GM21825 (cell line): ENCODE data around the gene DLG2.

Experiments used
- ATAC-seq: cut with Tn5 transposase; IDR thresholded peaks from one replicate; pipeline ENCODE4 v1.9.1; 2021; ENCODE audit warnings: mild to moderate bottlenecking, moderate library complexity; ENCODE audit not compliant: unreplicated experiment

The DLG2 gene

GRCh38 chr11:84720706-84721402, 906.3 kb downstream of the DLG2 start:
- no peak for ATAC-seq

GRCh38 chr11:84719935-84720577, 907.1 kb downstream of the DLG2 start:
- ATAC-seq = no peak

GRCh38 chr11:84714316-84714780, 912.8 kb downstream of the DLG2 start:
- ATAC-seq = peak; percentile 75

DNA sequence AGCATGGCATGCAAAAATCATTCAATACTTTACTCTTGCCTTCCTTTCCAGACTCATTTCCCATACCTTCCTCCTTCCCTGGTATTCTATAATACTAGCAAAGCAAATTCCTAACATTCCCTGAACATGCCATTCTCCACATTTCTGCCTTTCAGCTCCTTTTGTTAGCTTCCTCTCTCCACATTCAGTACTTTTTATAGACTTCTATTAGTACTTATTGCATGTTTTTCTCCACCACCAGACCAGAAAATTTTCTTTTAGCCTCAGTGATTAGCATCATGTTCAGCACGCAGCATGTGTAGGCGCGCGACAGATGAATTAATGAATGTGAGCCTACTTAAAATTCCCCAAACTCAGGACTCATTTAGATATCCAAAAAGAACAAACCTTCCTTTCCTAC, 935.3 kb downstream of the DLG2 start:
- ATAC-seq = no peak

DNA sequence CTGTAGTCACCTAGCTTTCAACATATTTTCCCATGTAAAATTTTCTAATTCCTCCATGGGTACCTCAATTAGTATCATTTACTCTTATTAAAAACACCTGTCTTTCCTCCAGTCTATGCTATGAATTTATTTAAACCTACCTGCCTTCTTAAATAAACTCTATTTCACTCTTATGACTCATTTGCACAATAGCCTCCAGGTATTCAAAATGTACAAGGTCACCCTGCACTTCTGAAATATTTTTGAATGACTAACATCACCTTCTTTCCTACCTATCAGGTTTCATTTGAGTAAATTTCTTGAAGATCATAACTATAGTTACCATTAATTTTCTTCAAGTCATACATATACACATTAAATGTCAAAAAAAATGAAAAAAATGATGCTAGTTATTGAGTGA, 939.7 kb downstream of the DLG2 start:
- ATAC-seq = no peak

DNA sequence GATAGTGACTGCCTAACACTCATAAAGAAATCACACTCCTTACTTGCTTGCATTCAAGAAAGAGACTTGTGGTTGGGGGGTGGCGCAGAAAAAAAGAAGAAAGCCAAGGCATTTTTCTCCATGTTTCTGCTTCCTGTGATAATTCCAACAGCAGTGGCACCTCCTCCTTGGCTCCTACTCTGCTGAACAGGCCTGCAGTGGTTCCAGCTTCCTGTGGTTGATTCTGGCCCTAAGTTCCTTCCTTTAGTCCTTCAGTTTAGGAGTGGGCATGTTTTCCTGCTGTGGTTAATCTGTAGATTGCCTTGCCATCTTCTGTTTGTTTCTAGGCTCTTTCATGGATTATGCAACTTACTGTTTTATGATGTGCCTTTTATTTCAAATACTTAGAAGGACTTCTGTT, 940.4 kb downstream of the DLG2 start:
- no peak for ATAC-seq

DNA sequence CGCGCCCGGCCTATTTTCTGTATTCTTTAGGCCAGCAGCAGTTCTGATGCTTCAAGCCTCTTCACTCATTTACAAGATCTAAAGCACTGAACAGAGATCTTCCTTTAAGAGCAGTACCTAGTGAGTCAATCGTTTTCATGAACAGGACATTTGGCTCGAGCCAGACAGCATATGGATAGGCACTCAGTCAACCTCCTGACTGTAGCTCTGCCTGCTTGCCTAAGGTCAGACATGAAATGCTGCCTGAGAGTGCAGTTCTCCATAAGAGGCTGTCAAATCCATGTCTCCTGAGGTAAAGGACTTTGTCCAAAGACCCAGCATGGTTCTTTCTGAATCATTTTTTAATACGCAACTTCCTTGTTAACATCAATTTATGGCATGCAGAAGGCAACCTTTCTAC, 941.2 kb downstream of the DLG2 start:
- no peak for ATAC-seq

DNA sequence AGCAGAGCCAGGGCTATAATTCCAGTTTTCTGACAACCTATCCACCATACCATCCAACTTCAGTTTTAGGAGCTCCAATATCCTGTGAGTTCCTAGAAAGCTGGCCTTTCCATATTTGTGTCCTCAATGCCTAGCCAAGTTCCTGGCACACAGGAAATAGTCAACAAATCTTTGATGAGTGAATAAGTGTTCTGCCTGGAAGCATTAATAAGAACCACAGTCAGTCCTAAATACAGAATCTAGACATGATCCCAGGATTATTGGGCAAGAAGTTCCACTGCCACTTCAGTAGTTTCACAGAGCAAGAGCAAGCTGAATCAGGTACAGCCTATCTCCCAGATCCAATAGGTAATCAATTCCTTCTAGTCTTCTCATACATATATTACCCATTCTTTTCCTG, 942.0 kb downstream of the DLG2 start:
- no peak for ATAC-seq

- ATAC-seq = no peak
Measured at GRCh38 chr11:84681456-84681855, 945.7 kb downstream of the DLG2 start.

- no peak for ATAC-seq
Measured at GRCh38 chr11:84675396-84676025, 951.6 kb downstream of the DLG2 start.

DNA sequence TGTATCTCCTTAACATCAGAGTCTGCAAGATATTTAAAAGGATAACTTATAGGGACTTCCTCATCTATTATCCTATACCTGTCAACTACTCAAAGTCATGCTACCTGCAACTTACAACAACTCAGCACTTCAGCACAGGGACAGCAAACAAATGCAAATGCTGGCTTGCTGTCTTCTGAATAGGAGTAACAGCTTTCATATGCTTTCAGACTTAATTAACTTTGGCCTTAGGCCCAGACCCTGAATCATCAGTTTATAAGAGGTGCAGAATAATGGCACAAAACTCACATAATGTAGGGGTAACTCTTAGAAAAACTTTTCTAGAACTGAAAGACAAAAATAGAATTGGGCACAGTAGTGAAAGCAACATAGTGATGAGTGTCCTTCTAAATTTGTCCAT, 953.4 kb downstream of the DLG2 start:
- no peak for ATAC-seq

DNA sequence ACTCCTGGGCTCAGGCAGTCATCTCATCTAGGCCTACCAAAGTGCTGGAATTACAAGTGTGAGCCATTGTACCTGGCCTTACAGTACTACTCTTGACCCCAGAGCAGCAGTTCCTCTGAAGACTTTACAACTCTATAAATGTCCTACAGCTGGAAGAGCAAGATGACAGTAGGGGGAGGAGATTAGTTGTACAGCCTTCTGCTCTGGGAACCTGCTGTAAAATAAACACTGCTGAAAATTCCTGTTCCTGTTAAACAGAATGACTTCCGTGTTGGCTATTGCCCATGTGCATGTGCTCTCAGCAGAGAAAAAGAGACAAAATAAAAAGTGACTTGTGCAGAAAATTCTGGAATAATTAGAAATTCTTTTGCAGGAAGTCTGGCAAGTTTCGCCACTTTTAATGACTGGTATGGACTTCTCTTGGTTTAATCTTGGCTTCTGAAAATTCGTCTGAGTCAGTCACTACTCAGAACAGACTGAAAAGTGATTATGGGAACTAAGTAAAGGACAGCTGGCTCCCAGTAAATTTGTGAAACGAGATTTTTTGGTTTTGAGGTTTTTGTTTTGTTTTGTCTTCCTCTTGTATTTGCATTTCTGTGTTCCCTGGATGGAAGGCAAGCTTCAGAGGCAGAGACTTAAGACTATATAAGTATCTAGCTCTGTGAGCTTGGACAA, 955.7 kb downstream of the DLG2 start:
- ATAC-seq = no peak

DNA sequence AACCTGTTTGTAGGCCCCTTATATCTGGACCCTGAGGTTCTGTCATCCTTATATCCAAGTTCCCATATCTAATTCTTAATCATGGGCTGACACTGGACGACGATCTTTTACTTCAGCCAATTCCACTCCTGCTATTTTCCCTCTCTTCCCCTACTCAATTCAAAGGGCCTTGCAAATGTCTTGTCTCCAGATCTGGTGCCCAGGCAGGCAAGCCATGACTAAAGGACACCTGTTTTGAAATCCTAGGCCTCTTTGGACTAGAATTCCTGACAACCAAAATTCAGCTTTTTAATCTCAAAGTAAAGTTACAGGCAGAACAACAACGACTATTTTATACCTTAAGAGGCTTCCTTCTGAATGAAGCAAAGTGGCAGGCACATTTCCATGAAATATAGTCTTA, 963.4 kb downstream of the DLG2 start:
- ATAC-seq = no peak

- no peak for ATAC-seq
Measured at GRCh38 chr11:84660257-84660977, 966.7 kb downstream of the DLG2 start.

GRCh38 chr11:84655712-84656111, 971.4 kb downstream of the DLG2 start:
- no peak for ATAC-seq

GRCh38 chr11:84648471-84648870, 978.7 kb downstream of the DLG2 start:
- no peak for ATAC-seq

GRCh38 chr11:84645988-84646694, 981.0 kb downstream of the DLG2 start:
- ATAC-seq = no peak

- no peak for ATAC-seq
Measured at GRCh38 chr11:84642500-84642899, 984.6 kb downstream of the DLG2 start.

DNA sequence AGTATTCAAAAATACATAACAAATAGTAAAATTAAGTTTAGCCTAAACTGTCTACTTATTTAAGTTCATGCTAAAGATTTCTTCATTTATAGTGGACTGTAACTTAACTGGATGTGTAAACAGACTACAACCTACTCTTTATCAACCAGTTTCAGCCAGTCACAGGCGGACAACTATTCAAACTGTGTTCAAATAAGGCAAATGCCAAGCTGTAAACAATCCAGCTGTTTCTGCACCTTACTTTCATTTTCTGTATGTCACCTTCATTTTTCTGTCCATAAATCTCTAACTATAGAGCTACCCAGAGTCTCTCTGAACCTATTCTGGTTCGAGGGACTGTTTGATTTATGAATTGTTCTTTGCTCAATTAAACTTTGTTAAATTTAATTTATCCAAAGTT, 992.8 kb downstream of the DLG2 start:
- no peak for ATAC-seq

DNA sequence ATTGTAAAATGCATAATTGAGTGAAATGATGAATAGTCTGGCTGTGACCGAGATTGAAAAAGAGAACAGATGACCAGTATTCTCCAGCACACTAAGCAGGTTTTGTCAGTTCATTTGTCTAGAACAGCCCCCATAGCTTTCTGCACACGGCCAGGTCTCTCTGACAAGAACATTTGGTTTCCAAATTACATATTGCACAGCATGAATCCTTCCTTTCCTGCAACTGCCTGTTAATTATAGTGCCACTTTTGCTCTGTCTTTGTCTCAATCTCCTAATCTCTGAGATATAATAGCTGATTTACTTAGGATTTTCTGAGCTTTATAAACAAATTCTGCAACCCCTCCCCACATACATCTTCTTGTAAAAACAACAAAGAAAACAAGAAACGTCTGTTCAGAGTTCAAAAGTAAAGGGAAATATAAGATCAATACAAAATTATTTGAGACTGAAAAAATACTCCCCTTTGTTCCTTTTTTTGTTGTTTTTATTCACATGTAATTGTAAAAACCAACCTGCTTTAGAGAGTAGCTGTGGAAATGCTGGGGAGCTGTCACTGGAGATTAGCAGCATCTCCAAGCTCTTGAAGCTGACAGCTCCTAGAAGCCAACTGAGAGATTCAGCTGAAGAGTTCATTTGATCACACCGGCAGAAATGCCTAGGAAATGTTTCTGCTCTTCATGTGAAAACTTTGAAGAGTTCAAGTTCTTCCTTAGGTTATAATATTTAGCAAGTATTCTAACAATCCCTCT, 998.1 kb downstream of the DLG2 start:
- ATAC-seq = no peak
